ENCODE results near the gene SAPCD1. TPM values are rescaled to one million over a fixed set of nuclear protein-coding genes. Genes with fewer than 3 reads are reported as not detected.

SAPCD1 gene
- total and polyA plus RNA-seq, 10 of the 15 experiments (the other 5 are each of a cell fraction or from before 2014, with no cell fraction given) = 1.6 to 13.0 (median 5.4) TPM

DNA sequence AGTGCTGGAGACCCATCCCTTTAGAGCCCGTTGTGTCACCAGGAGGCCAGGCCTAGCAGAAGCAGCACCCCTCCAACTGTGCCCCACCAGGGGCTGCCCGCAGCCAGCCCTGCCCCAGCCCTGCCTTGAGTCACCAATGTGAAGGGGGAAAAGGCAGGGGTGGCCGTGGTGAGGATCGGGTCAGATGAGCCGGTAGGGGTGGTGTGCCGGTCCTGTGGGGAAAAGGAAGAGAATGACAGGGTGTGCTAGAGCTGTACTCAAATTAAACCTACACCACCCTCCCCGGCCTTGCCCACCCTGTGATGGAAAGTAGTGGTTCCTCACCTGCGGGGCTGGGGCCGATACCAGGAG is 3.1 kb downstream of the SAPCD1 start (continued):
- no peak for TF ChIP-seq RAD51 (IDR thresholded peaks at IDR 0.05)
- TF ChIP-seq ZBED1 (IDR thresholded peaks at IDR 0.05; ENCODE audit: borderline replicate concordance) = no peak
- no peak for TF ChIP-seq SUPT20H (IDR thresholded peaks at IDR 0.05; ENCODE audit: borderline replicate concordance, control insufficient read depth, low read depth, low read length)
- no peak for TF ChIP-seq BHLHE40 (IDR thresholded peaks at IDR 0.05; ENCODE audit: borderline replicate concordance in 1 of 2, low read depth in 2 of 2, low read length in 1 of 2)

GRCh38 chr6:31765910-31766794 is 3.7 kb downstream of the SAPCD1 start:
- WGBS (ENCODE audit: insufficient coverage, insufficient replicate concordance, low lambda C conversion rate, missing lambda C conversion rate) = 93% methylated on average over 39 of the region's 42 CpGs
- Histone ChIP-seq H2AFZ (ENCODE audit: control insufficient read depth, low read depth, low read length) (no peak overlapping the region), H3K36me3 (ENCODE audit: control insufficient read depth in 2 of 2, insufficient read depth in 2 of 2, low read length in 1 of 2) (no peaks in the 10 kb centered on the region), H3K79me2 (ENCODE audit: control insufficient read depth, insufficient read depth, low read length) (no peaks in the 10 kb centered on the region), H3K4me2 (ENCODE audit: control insufficient read depth, insufficient read depth) (no peak overlapping the region), H3K27ac (ENCODE audit: control insufficient read depth, insufficient read depth) (no peak overlapping the region), H4K20me1 (ENCODE audit: control insufficient read depth, insufficient read depth) (no peaks in the 10 kb centered on the region), H3K9me3 (replicated peaks; ENCODE audit: control insufficient read depth, insufficient read depth, low read length) (no peaks in the 10 kb centered on the region), H3K4me1 (ENCODE audit: control insufficient read depth, insufficient read depth, low read length) (no peaks in the 10 kb centered on the region), H3K27me3 (replicated peaks in 1 of 2; ENCODE audit: control insufficient read depth in 2 of 2, insufficient read depth in 2 of 2, low read length in 1 of 2) (no peaks in the 10 kb centered on the region), H3K9ac (ENCODE audit: control insufficient read depth, insufficient read depth, low read length) (no peak overlapping the region), H3K4me3 (no peak overlapping the region)
- no TSS peak for BruUV-seq (replicated peaks)
- RAD21 ChIA-PET (ENCODE audit: unreplicated experiment) = no interaction called here
- CTCF ChIA-PET = interaction anchor here (0.8 kb wide), 1 partner anchor 56 kb away, joined by 3 read pairs; no protein-coding TSS in a partner anchor
- POLR2A ChIA-PET = no interaction called here
- SMC1A ChIA-PET (ENCODE audit: uncharacterized antibody, unreplicated experiment) = interaction anchor here (1.6 kb wide), 1 partner anchor 29 kb away, joined by 3 read pairs; no protein-coding TSS in a partner anchor
- DNase-seq (ENCODE audit: low read depth, low spot score) = no peak
- FAIRE-seq = no peak
- intact Hi-C loops (cut with micrococcal nuclease; ENCODE audit: unreplicated experiment) = no loop called here
- ATAC-seq = no peak
- in situ Hi-C loops (cut with MboI) = no loop called here
- no peak for TF ChIP-seq FOXK2 (IDR thresholded peaks at IDR 0.05)
- no peak for TF ChIP-seq IKZF1 (conservative IDR thresholded peaks at IDR 0.05)
- TF ChIP-seq ZNF687 (IDR thresholded peaks at IDR 0.05) = no peak
- TF ChIP-seq REST (IDR thresholded peaks at IDR 0.05; ENCODE audit: low read depth, low read length) = no peak
- TF ChIP-seq NFXL1 (IDR thresholded peaks at IDR 0.05; ENCODE audit: borderline replicate concordance) = no peak
- TF ChIP-seq, protein P1, sequence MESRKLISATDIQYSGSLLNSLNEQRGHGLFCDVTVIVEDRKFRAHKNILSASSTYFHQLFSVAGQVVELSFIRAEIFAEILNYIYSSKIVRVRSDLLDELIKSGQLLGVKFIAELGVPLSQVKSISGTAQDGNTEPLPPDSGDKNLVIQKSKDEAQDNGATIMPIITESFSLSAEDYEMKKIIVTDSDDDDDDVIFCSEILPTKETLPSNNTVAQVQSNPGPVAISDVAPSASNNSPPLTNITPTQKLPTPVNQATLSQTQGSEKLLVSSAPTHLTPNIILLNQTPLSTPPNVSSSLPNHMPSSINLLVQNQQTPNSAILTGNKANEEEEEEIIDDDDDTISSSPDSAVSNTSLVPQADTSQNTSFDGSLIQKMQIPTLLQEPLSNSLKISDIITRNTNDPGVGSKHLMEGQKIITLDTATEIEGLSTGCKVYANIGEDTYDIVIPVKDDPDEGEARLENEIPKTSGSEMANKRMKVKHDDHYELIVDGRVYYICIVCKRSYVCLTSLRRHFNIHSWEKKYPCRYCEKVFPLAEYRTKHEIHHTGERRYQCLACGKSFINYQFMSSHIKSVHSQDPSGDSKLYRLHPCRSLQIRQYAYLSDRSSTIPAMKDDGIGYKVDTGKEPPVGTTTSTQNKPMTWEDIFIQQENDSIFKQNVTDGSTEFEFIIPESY (IDR thresholded peaks at IDR 0.05) = no peak
- TF ChIP-seq PML (IDR thresholded peaks at IDR 0.05; ENCODE audit: low read length) = no peak
- no peak for TF ChIP-seq PAX5 (IDR thresholded peaks at IDR 0.05; ENCODE audit: borderline replicate concordance, low read depth, low read length)

All from GM12878 (cell line).